Endothelial cell of umbilical vein (primary cell): ENCODE results near the gene SLC12A6. TPM values are rescaled to one million over a fixed set of nuclear protein-coding genes. Genes with fewer than 3 reads are reported as not detected.

Experiments used
- BruUV-seq: library from RNA; stranded (reverse); fragments of 400-500 nt; replicated peaks from 2 replicates; lab custom pipeline; 2021; lab: Mats Ljungman, UMichigan
- CTCF ChIA-PET: fragments of 300-600, 350-600 bp; sonication (Branson Sonifier 250); formaldehyde crosslinking; loops from one replicate; lab custom pipeline; 2021; ENCODE audit warnings: antibody characterized with exemption, inconsistent platforms; lab: Charles Lee
- POLR2A ChIA-PET: fragments of 300-600, 350-600 bp; sonication (Branson Sonifier 250); formaldehyde crosslinking; loops from one replicate; lab custom pipeline; 2021; ENCODE audit warnings: antibody characterized with exemption, inconsistent platforms; lab: Charles Lee
- DNase-seq: peaks from one replicate; pipeline ENCODE4 v3.0.0-alpha.2; 2011; ENCODE audit warnings: low read depth, low spot score
- FAIRE-seq: peaks from 2 replicates; lab custom pipeline; 2011; peaks lifted over from hg19 to GRCh38; lab: Jason Lieb, UNC
- H2AFZ ChIP-seq: 2 replicates; pipeline ENCODE4 v1.6.0; 2012; ENCODE audit warnings: low read depth, low read length, control low read depth, inconsistent platforms
- H3K27ac ChIP-seq: 2 replicates; pipeline ENCODE4 v1.5.1; 2011; ENCODE audit warnings: low read depth, mild to moderate bottlenecking, control low read depth, low read length, moderate library complexity; ENCODE audit not compliant: insufficient read depth
- H3K27me3 ChIP-seq, 2 experiments: 2 replicates each; pipeline versions ENCODE4 v1.6.0 to v1.6.1; 2011; ENCODE audit warnings: low read length in 2 of 2, mixed read lengths in 1 of 2; ENCODE audit not compliant: control insufficient read depth in 2 of 2, insufficient read depth in 2 of 2
- H3K36me3 ChIP-seq, 2 experiments: 2 replicates in 1 of 2; 3 replicates in 1 of 2; pipeline ENCODE4 v1.5.1; 2011; ENCODE audit warnings: low read length in 2 of 2, mild to moderate bottlenecking in 1 of 2, moderate library complexity in 1 of 2; ENCODE audit not compliant: control insufficient read depth in 2 of 2, insufficient read depth in 2 of 2; ENCODE audit errors: extremely low read depth in 1 of 2
- H3K4me1 ChIP-seq: 3 replicates; pipeline ENCODE4 v1.5.1; 2011; ENCODE audit warnings: mild to moderate bottlenecking, low read length; ENCODE audit not compliant: control insufficient read depth, insufficient read depth; ENCODE audit errors: extremely low read depth
- H3K4me2 ChIP-seq: 2 replicates; pipeline ENCODE4 v1.6.1; 2011; ENCODE audit warnings: low read length, control low read depth, mixed read lengths; ENCODE audit not compliant: insufficient read depth
- H3K4me3 ChIP-seq, 3 experiments: fragments of 200-600 bp in 1 of 3; sonication (generic), shearing (Covaris generic) in 1 of 3; replicated peaks in 1 of 3; 2 replicates each; pipeline ENCODE4 v1.5.1; 2011 to 2016; ENCODE audit warnings: control low read depth in 3 of 3, low read length in 3 of 3, mild to moderate bottlenecking in 2 of 3, inconsistent platforms in 1 of 3, low read depth in 1 of 3, moderate library complexity in 1 of 3; ENCODE audit not compliant: insufficient read depth in 1 of 3
- H3K79me2 ChIP-seq: 2 replicates; pipeline ENCODE4 v1.6.0; 2012; ENCODE audit warnings: low read length, inconsistent platforms; ENCODE audit not compliant: control insufficient read depth, insufficient read depth
- H3K9ac ChIP-seq: replicated peaks from 2 replicates; pipeline ENCODE3; 2011; ENCODE audit warnings: low read length, control low read depth; ENCODE audit not compliant: insufficient read depth; ENCODE audit errors: extremely low read depth
- H3K9me1 ChIP-seq: replicated peaks from 3 replicates; pipeline ENCODE4 v1.6.0; 2011; ENCODE audit warnings: mild to moderate bottlenecking, low read length; ENCODE audit not compliant: control insufficient read depth, insufficient read depth; ENCODE audit errors: extremely low read depth
- H3K9me3 ChIP-seq: replicated peaks from 2 replicates; pipeline ENCODE4 v1.5.1; 2012; ENCODE audit warnings: low read length, inconsistent platforms; ENCODE audit not compliant: control insufficient read depth, insufficient read depth
- H4K20me1 ChIP-seq: replicated peaks from 2 replicates; pipeline ENCODE3; 2011; ENCODE audit warnings: mild to moderate bottlenecking, low read length; ENCODE audit not compliant: control insufficient read depth, insufficient read depth; ENCODE audit errors: extremely low read depth
- CTCF ChIP-seq, 2 donors: IDR thresholded peaks; 1 replicate in 1 of 2; 2 replicates in 1 of 2; pipeline ENCODE4 v1.5.1; 2011; ENCODE audit warnings: low read length in 2 of 2, mild to moderate bottlenecking in 2 of 2, moderate library complexity in 2 of 2, control low read depth in 1 of 2, inconsistent platforms in 1 of 2, low read depth in 1 of 2; ENCODE audit not compliant: insufficient read depth in 1 of 2; ENCODE audit errors: extremely low read depth in 1 of 2
- EZH2 ChIP-seq: IDR thresholded peaks from 2 replicates; pipeline ENCODE4 v1.6.1; 2012; ENCODE audit warnings: borderline replicate concordance, low read depth, mild to moderate bottlenecking, moderate library complexity, low read length, inconsistent platforms; ENCODE audit not compliant: severe bottlenecking
- FOS ChIP-seq: IDR thresholded peaks from 2 replicates; pipeline ENCODE4 v1.6.1; 2011; ENCODE audit warnings: mild to moderate bottlenecking, low read length, moderate library complexity, borderline replicate concordance; ENCODE audit not compliant: insufficient read depth
- GATA2 ChIP-seq: IDR thresholded peaks from 2 replicates; pipeline ENCODE4 v1.7.0; 2011; ENCODE audit warnings: low read depth, mild to moderate bottlenecking, moderate library complexity, mixed read lengths, low read length; ENCODE audit not compliant: insufficient read length, insufficient read depth
- JUN ChIP-seq: IDR thresholded peaks from 2 replicates; pipeline ENCODE4 v1.6.1; 2011; ENCODE audit warnings: borderline replicate concordance, low read depth; ENCODE audit not compliant: insufficient read length, insufficient read depth
- MAX ChIP-seq: IDR thresholded peaks from 2 replicates; pipeline ENCODE4 v1.6.1; 2011; ENCODE audit not compliant: insufficient read depth, insufficient read length
- MYC ChIP-seq: IDR thresholded peaks from one replicate; pipeline ENCODE4 v1.6.1; 2011; ENCODE audit warnings: mild to moderate bottlenecking, low read depth, low read length
- POLR2A ChIP-seq: IDR thresholded peaks from 2 replicates; pipeline ENCODE4 v1.6.1; 2012; ENCODE audit warnings: low read depth, mild to moderate bottlenecking, control low read depth, low read length
- POLR2AphosphoS5 ChIP-seq: IDR thresholded peaks from 2 replicates; pipeline ENCODE4 v1.6.1; 2012; ENCODE audit warnings: low read depth, mild to moderate bottlenecking, control low read depth, low read length, moderate library complexity; ENCODE audit not compliant: insufficient read depth
- dilution Hi-C: fragments of 300-500 bp; cut with MboI; formaldehyde crosslinking; loops from one replicate; pipeline ENCODE4 v1.15.0; 2019; ENCODE audit warnings: low sequenced_read_pairs; ENCODE audit not compliant: extremely low pct_ligation_motif_present
- intact Hi-C: fragments of 100-400 bp; cut with micrococcal nuclease; formaldehyde crosslinking; loops from one replicate; pipeline ENCODE4 v1.10.0; 2022
- polyA plus RNA-seq, 4 experiments: library from polyadenylated mRNA; depleted of rRNA in 3 of 4; stranded (reverse) in 3 of 4; unstranded in 1 of 4; fragments of >200 nt; gene quantifications; 2 replicates each; pipeline versions ENCODE4 v1.2.1 to v1.2.3, GENCODE V29; 2011 to 2012; ENCODE audit warnings: missing spikeins in 1 of 4
- total RNA-seq: library from RNA; stranded (reverse); gene quantifications from 2 replicates; pipeline ENCODE4 v1.2.3, GENCODE V29; 2021

SLC12A6 gene
- total and polyA plus RNA-seq, 2 donors (not counting 3 experiments of a cell fraction or from before 2014, with no cell fraction given) = 21.4 to 27.1 TPM

DNA sequence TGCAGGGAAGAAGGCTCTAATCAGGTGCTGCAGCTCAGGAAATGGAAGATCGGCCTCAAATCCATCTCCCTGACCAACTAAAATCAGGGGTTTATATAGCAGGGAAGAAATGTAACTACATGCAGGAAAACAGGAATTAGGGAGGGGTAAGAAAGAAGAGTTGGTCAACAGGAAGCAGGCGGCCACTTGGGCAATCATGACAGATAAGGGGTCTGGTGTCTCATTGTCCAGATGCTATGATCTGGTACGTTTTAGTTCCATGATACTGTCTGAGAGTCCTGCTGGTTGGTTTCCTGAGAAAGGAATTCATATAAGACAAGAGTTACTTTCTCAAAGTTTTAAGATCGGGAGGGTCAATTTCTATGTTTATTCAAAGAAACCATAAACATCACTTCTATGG lies 151.9 kb downstream of the SLC12A6 start:
- Histone ChIP-seq H3K27ac (no peak overlapping the region), H3K79me2 (peaks cover 78% of the 10 kb centered on the region), H4K20me1 (peaks cover 8% of the 10 kb centered on the region), H2AFZ (no peak overlapping the region), H3K9me3 (no peaks in the 10 kb centered on the region), H3K36me3 (no peaks in the 10 kb centered on the region), H3K9me1 (no peaks in the 10 kb centered on the region), H3K27me3 (no peaks in the 10 kb centered on the region), H3K9ac (no peak overlapping the region), H3K4me2 (no peak overlapping the region), H3K4me3 (no peak overlapping the region), H3K4me1 (peaks cover 10% of the 10 kb centered on the region)
- ChIA-PET POLR2A (no interaction called here), CTCF (no interaction called here)
- intact Hi-C loops (no loop called here), dilution Hi-C loops (no loop called here)
- no TSS peak for BruUV-seq
- FAIRE-seq (no peak), DNase-seq (no peak)
- TF ChIP-seq GATA2 (no peak), MAX (no peak), EZH2 (no peak), CTCF (IDR thresholded peaks at IDR 0.05; ENCODE audit: extremely low read depth in 1 of 2, insufficient read depth in 1 of 2, low read depth in 1 of 2, low read length in 2 of 2) (no peak), MYC (no peak), FOS (no peak), POLR2A (no peak), POLR2AphosphoS5 (no peak), JUN (no peak)
